ENCODE results near the gene FRYL.
"Not testable (repeated sequence)": the region's sequence is repeated elsewhere in the genome, so short reads cannot be mapped to it uniquely, and the experiment has no call there.

Gene FRYL

DNA sequence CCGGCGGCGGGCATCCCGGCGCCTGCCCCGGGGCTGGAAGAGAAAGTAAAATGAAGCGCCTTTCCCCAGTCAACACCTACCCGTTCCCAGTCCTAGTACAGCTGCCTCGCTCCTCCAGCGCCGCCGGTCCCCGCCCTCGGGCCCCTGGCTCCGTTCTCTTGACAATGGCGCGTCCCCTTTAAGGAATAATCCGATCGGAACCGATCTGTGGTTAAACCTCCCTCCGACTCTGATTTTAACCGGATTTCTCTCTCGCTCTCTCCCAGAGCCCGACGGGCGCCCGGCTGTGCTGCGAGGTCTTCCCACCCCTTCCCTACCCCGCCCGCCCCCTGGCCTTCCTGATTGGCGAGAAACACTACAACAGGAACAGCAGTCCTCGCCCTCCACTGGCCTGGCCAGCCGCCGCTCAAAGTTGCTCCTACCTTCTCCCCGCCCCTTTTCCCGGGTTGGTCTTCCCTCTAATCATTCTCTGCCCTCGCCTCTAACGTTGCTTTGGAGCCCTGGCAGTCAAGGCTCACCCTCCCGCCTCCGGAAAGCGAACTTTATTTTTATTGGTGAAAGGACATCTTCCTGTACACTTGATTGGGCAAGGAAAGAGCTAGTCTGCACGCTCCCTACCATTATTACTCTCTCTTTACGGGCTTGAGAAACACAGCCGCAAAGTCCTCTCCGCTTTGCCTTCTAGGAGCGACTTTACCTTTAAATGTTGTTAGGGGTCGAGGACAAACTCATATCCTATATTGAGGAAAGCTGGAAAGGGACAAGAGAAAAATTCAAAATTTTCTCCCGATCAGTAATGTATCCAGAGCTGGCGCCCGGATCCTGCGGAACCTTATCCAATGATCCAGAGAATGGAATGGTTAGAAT, at the start of gene FRYL:
TSS of gene FRYL (minus strand) at position 282 of the 867 bp plus-strand sequence. CDS start 145,869 bp downstream, outside the sequence.
- peak; percentile 100 for DNase-seq

DNA sequence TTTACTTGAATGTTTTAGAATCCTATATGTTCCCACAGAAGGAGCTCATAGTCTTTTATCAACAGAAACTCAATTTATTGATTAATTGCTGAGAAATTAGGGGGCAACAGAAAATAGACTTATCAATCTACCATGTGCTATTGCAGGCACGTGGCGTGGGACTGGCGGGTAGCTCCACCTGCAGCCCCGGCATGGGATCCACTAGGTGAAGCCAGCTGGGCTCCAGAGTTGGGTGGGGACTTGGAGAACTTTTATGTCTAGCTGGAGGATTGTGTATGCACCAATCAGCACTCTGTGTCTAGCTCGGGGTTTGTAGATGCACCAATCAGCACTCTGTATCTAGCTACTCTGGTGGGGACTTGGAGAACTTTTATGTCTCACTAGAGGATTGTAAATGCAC, 47.5 kb upstream of the FRYL start:
- no peak for DNase-seq

DNA sequence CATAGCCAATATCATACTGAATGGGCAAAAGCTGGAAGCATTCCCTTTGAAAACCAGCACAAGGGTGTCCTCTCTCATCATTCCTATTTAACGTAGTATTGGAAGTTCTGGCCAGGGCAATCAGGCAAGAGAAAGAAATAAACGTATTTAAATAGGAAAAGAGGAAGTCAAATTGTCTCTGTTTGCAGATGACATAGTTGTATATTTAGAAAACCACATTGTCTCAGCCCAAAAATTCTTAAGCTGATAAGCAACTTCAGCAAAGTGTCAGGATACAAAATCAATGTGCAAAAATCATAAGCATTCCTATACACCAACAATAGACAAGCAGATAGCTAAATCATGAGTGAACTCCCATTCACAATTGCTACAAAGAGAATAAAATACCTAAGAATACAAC, 41.4 kb upstream of the FRYL start:
- DNase-seq, result not testable (repeated sequence)

DNA sequence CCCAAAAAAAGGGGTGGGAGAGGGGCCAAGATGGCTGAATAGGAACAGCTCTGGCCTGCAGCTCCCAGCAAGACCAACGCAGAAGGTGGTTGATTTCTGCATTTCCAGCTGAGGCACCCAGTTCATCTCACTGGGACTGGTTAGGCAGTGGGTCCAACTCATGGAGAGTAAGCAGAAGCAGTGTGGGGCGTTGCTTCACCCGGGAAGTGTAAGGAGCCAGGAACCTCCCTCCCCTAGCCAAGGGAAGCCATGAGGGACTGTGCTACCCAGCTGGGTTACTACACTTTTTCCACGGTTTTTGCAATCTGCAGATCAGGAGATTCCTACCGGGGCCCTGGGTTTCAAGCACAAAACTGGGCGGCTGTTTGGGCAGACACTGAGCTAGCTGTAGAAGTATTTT, 36.9 kb upstream of the FRYL start:
- DNase-seq, result no peak

DNA sequence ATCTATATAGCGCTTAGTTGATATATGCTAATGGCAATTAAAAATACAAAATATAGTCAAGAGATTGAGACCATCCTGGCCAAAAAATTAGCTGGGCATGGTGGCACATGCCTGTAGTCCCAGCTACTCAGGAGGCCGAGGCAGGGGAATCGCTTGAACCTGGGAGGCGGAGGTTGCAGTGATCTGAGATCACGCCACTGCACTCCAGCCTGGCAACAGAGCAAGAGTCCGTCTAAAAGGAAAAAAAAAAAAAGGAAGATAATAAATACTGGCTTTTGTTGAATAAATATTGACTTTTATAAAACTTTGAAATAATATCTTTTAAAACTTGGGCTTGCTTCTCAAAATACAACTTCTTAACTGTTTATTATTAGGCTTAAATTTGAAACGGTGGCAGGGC, 36.2 kb upstream of the FRYL start:
- not testable (repeated sequence) for DNase-seq

DNA sequence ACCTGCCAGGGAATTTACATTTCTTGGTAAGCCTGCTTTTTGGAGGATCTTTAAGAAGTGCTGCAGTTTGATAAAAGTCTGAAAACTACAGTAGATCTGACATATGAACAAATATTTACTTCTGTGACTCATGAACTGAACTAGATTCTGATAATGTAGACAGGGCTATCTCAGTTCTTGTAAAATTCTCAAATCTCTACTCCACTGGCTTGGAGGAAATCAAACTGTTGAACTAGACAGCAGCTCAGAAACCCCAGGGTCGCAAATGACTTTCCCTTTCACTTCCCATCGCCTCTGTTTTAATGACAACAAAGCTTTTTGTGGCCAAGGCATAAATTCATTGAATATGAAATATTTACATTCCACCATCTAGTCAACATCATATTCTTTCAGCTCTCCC, 35.4 kb upstream of the FRYL start:
- DNase-seq, result no peak

DNA sequence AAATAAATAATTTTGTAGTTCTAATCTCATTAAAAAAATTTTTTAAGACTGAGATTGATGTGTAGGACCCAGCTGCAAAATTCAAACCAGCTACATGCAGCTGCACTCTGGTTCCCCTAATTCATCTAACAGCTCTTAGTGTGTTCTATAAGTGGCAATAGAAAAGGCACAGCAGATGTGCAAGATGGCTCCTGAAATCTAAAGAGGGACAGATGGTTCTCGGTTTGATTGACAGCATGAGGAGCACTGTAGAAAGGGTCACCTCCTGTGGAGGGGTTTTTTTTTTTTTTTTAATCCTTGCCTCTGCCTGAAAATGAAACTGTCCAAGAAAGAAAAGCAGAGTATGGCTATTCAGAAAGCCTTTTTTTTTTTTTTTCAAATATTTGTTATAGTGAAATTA, 33.9 kb upstream of the FRYL start:
- DNase-seq, result no peak

DNA sequence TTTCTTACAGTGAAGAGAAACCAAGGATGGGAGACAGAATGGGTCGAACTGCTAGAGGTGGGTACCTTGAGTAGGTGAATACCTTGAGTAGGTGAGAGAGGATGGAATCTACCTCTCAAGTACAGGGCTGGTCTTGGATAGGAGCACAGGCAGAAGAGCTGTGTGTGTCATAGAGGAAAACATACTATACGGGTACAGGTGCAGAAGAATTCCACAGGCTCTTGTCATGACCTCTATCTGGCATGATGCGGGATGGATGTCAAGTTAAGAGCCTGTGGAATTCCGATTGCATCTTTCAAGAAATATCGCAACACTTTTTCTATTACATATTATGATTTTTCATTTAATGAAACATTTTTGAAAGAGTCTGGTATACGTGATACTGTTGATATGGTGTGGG, 32.8 kb upstream of the FRYL start:
- DNase-seq, result no peak

DNA sequence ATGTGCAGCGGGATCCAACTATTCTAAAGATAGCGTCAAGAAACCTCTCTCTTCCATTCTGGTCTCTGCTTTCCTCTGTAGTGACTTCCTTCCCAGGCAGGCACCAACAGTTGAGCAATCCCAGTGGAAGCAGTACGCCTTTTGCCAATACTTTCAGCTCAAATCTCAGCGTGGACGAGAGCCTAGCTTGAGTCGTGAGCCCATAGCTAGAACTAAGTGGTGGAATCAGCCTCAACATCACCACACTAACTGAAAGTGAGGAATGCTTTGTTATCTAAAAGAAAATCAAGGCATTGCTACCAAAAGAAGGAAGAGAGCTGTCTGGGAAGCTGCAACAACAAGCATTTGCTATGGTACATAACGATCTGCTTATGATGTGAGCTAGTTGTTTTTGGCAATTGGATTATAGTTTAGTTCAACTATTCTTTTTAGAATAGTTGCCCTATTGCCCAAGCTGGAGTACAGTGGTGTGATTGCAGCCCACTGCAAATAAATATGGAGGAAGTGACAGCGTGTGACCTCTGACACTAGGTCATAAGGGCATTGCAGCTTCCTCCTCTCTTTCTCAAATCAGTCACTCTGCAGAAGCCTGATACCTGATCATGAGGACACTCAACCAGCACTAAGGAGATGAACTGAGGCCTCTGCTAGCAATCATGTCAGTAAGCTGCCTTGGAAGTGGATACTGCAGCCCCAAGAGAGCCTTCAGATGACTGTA, 24.7 kb upstream of the FRYL start:
- no peak for DNase-seq

DNA sequence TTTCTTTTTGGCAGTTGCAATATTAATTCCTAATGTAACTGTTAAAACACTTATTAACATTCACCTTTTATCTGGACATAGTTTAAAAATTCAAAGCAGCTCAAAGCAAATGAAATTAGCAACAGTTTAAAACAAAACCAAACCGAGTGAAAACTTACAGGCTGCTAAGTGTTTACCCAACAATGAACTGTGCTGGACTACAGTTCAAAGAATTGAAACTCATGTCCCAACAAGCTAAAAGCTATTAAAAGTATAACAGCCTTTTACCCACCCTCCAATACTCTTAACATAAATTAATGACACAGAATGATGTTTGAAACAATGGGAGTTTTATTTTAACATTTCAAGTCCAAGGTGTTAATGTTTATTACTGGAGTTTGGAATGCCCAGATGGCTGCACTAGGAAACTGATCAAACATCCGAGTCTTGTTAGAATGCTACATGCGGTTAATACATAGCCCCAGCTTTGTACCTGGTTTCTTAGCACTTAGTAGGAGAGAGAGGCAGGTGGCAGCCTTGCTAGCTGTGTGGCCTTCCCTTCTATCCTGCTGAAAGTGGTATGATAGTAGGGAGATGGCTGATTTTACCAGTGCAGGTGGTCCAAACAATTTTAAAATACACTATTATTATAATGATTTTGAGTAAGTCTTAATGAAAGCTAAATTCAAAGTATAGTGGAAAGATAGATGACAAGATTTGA, 21.1 kb upstream of the FRYL start:
- DNase-seq, result no peak

DNA sequence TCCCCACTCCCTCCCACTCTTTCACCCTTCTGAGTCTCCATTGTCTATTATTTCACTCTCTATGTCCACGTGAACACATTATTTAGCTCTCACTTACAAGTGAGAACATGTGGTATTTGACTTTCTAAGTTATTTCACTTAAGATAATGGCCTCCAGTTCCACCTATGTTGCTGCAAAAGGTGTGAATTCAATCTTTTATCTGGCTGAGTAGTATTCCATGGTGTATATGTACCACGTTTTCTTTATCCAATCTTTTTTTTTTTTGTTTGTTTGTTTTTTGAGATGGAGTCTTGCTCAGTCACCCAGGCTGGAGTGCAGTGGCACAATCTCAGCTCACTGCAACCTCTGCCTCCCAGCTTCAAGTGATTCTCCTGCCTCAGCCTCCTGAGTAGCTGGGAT, 20.1 kb upstream of the FRYL start:
- DNase-seq, result not testable (repeated sequence)

DNA sequence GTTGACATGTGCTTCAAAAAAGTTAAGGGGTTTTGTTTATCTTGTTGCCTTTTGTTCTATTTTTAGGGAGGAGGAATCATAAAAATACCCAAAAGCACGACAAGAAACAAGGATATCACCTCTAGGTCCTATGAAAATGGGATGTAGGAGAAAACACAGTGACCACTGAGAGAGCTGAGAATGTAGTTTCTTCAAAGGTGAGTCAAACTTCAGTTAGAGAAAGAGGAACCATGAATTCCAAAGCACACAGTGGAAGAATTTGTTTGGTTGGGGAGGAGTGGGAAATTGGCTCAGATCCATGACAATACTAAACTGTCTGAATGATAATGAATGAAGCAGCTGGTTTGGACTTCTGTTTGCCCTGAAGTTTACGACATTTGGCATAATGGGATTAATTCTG, 19.1 kb upstream of the FRYL start:
- DNase-seq, result no peak

DNA sequence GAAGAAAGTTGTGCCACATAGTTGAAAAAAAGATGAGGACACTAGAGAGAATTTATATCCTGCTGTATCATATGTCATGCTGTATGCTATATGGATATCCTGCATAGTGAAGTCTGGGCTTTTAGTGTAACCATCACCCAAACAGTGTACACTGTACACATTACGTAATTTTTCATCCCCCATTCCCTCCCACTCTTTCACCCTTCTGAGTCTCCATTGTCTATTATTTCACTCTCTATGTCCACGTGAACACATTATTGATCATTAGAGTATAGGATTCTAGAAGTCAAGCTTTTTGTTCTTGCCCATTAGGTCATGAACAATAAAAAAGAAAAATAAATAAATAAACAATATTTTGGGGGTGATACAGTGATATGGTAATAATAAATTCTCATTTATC, 18.0 kb upstream of the FRYL start:
- DNase-seq, result no peak

DNA sequence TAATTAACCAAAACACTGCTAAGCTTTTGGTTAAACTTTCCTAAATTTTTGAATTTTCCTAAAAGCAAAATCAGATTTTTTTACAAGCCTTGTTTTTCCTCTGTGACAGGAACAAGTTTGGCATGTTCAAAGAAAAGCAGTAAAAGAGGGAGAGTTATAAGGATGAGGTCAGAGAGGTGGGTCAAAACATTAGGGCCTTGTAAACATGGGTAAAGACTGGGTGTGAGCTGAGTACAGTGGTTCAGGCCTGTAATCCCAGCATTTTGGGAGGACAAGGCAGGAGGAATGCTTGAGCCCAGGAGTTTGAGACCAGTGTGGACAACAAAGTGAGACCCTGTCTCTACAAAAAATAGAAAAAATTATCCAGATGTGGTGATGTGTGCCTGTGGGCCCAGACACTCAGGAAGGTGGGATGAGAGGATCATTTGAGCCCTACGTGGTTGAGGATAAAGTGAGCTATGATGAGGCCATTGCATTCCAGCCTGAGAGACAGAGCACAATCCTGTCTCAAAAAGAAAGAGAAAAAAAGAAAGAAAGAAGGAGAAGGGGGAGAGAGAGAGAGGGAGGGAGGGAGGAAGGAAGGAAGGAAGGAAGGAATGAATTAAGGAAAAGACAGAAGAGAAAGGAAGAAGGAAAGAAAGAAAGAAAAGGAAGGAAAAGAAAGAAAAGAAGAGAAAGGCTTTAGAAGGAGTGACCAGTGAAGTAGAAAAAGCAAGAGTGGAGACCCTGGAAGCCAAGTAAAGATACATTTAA, 17.0 kb upstream of the FRYL start:
- no peak for DNase-seq

DNA sequence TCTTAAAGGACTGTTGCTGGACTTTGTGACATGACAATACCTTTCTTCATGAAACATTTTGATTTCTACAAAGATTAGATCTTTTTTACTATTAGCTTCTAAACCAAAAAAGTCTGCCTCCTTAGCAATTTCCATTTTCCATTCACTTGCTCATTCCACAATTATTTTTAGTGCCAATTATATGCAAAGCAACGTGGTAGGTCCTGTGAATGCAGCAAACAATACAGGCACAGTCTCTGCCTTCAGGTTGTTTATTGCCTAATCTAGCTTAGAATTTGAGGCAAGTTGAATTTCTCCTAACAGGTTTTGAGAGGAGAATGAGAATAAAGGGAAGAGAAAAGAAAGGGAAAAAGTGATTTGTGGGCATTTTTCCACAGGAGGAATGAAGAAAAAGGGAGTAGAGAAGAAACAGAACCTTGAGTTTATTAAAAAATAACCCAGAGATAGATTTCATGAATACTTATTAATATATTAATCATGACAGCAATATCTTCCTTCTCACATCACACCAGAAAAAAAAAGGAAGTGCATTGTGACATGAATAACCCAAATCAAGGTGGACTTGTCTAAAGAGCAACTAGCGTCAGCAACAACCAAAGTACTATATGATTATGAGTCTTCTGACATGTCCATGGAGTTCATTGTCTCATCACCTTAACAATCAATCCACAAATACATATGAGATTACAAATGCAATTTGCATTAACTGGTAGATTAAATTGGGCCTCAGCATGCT, 16.3 kb upstream of the FRYL start:
- DNase-seq, result no peak

DNA sequence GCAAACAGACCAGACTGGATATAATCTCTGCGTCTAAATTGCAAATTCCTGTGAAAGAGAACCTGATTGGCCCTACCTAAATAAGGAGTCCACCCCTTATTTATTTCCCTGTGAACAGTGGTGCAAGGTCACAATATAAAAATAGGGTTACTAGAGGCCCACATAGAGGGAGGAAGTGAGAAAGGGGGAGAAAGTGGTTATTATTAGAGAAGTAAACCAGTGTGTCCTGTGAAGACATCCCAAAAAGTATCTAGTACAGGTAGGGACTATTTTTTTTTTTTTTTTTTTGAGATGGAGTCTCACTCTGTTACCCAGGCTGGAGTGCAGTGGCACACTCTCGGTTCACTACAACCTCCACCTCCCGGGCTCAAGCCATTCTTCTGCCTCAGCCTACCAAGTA, 15.0 kb upstream of the FRYL start:
- DNase-seq, result no peak

DNA sequence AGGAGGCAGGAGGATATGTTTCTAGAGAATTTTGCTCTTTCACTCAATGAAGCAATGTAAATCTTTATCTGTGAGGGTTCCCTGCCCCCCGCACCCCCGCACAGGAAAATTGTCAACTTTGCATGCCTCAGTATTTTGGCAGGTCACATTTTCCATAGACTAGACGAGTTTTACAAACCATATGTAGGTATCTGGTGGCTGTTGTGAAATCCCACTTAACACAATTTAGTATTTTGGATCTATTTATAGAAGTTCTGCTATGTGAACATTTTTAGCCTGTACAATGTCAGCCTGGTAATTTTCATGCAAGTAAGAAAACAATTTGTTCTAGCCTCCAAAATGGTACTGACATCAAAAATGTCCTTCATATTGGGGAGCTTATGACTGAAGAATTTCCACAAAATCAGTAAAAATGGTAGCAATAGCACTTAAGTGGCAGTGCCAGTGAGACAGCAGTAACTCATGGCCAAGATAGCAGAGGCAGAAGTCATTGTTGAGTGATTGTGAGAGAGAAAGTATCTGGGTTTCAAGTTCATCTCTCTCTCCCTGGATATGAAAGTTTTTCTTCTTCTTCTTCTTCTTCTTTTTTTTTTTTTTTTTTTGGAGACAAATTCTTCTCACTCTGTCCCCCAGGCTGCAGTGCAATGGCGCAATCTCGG, 12.4 kb upstream of the FRYL start:
- DNase-seq, result peak; percentile 14

DNA sequence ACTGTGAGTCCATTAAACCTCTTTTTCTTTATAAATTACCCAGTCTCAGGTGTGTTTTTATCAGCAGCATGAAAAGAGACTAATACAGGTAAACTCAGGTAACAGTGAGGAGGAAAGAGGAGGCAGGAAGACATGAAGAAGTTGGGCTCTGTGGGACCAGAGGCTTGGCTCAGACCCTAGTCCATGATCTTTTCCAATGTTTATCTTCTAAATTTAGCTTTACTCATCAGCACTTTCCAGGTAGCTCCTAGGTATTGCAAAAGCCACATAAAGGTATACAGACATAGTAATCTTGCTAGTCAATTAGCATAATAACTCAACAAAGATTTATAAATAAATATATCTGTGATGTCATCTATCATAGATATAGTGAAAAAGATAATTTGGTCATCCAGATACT, 11.2 kb upstream of the FRYL start:
- no peak for DNase-seq

DNA sequence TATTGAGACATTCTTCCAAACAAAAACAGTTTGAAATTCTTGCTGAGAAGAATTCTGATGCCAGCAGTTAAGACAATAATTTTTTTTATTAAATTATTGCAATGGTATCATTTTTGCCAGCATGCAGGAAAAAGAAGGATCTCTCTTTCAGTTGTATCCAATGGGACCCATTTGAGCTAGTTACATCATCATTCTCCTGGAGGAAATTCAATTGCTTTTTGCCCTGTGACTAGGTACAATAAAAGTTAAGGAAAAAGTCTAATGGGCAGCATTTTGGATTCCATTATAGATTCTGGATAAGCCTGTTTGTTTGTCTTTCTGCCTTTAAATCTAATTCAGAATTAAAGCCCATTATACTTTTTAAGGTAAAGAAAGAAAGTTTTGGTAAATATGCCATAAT, 10.5 kb upstream of the FRYL start:
- DNase-seq, result no peak

DNA sequence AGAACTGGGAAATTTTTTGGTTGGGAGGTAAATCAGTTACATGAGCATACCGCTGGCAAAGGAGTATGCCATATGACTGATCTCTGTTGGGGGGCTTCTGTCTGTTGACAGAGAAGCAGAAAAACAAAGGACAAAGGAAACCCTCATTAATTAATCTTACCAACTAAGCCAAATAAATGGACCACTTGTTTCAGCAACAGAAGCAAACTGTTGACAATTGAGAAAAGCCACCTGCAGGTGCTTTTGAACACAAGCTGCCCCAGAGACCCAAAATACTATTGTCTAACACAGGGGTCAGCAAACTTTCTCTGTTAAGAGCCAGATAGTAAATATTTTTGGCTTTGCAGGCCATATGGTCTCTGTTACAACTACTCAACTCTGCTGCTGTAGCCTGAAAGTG, 7.0 kb upstream of the FRYL start:
- DNase-seq, result no peak

DNA sequence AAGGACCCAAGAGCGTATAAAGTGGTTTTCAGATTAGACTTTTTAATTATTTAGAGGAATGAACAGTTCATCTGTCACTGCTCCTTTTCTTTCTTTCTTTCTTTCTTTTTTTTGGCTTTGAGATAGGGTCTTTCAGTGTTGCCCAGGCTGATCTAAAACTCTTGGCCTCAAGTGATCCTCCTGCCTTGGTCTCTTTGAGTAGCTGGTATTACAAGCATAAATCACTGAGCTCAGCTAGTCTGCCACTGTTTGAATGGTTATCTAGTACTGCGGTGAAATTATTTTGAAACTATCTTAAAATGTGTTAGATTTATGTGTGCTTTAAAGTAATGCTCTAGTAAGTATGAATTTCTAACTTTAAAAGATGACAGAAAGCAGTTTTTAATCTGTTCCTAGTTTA, 6.5 kb upstream of the FRYL start:
- no peak for DNase-seq

DNA sequence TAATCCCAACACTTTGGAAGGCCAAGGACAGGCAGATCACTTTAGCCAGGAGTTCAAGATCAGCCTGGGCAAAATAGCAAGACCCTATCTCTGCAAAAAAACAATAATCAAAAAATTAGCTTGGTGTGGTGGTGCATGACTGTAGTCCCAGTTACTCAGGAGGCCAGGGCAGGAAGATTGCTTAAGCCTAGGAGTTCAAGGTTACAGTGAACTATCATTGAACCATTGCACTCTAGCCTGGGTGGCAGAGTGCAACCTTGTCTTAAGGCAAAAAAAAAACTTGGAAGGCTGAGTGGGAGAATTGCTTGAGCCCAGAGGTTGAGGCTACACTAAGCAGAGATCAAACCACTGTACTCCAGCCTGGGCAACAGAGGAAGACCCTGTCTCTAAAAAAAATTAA, 5.2 kb upstream of the FRYL start:
- DNase-seq, result no peak

Measured in fibroblast of skin of right biceps (primary cell).